Measurements from ENCODE around the gene CHTOP.

- TF ChIP-seq POLR2A (IDR thresholded peaks at IDR 0.05; ENCODE audit: low read depth), result no peak
- TF ChIP-seq CTCF (IDR thresholded peaks at IDR 0.05), result no peak
- TF ChIP-seq EP300 (IDR thresholded peaks at IDR 0.05), result no peak
- no peak for TF ChIP-seq POLR2AphosphoS5 (IDR thresholded peaks at IDR 0.05)
Observed at GRCh38 chr1:153663211-153663610, 29.3 kb downstream of the CHTOP start.

Data from esophagus muscularis mucosa (tissue), 4 donors.